Glomerular endothelial cell (primary cell): ENCODE measurements around the gene JARID2. TPM values are rescaled to one million over a fixed set of nuclear protein-coding genes. Genes with fewer than 3 reads are reported as not detected.
"Not testable (repeated sequence)": the region's sequence is repeated elsewhere in the genome, so short reads cannot be mapped to it uniquely, and the experiment has no call there.

Experiments used
- DNase-seq: peaks from one replicate; pipeline ENCODE4 v3.0.0-alpha.2; 2011; ENCODE audit warnings: low read depth, low spot score; ENCODE audit errors: extremely low read depth
- total RNA-seq: library from RNA; depleted of rRNA; stranded (reverse); fragments of >200 nt; gene quantifications from 2 replicates; pipeline ENCODE4 v1.2.3, GENCODE V29; 2015

The JARID2 gene
- total RNA-seq, 1 donor from 2014 or later, result 16.7 TPM

GRCh38 chr6:15305909-15306308 lies 60.0 kb downstream of the JARID2 start:
- no peak for DNase-seq

- no peak for DNase-seq
These were observed 62.8 kb downstream of the JARID2 start for GRCh38 chr6:15308435-15309213.

GRCh38 chr6:15309611-15310283 lies 63.9 kb downstream of the JARID2 start:
- no peak for DNase-seq

DNA sequence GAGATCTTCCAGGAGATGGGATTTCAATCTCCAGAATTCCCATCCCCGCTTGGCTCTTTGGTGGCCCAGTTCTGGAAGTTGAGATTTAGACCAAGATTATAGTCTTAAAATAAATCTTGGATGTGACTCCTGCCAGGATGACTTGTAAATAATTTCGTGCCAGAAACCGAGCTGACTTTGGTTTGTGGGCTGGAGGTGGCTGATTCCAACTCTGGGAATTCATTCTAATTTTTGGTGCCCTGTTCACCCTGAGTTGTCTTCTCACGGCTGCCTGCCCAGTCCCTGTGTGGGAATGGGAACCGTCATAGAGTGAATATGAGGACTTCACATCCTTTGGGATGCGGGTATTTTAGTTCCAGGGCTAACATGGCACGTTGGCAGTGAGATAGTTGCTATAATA lies 64.8 kb downstream of the JARID2 start:
- no peak for DNase-seq

GRCh38 chr6:15312500-15312899 lies 66.6 kb downstream of the JARID2 start:
- DNase-seq, result no peak

- DNase-seq, result no peak
These were observed 67.5 kb downstream of the JARID2 start for GRCh38 chr6:15313367-15313766.

DNA sequence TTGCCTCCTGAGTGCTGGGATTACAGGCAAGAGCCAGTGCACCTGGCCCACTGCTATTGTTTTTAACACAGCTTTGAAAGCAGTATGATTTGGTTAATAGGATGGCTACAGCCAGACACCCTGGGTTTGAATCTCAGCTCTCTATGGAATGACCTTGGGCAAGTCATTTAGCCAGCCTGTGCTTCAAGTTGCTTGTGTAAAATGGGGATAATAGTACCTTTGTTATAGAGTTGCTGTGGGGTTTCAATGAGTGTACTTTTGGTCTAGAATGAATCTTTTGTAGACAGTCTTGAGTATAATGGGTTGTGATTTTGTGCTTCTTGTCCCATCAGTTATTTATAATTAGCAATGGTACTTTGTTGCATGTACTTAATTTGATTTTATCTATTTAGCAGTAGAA lies 70.9 kb downstream of the JARID2 start:
- no peak for DNase-seq

- no peak for DNase-seq
These were observed 71.4 kb downstream of the JARID2 start for GRCh38 chr6:15317251-15317650.

DNA sequence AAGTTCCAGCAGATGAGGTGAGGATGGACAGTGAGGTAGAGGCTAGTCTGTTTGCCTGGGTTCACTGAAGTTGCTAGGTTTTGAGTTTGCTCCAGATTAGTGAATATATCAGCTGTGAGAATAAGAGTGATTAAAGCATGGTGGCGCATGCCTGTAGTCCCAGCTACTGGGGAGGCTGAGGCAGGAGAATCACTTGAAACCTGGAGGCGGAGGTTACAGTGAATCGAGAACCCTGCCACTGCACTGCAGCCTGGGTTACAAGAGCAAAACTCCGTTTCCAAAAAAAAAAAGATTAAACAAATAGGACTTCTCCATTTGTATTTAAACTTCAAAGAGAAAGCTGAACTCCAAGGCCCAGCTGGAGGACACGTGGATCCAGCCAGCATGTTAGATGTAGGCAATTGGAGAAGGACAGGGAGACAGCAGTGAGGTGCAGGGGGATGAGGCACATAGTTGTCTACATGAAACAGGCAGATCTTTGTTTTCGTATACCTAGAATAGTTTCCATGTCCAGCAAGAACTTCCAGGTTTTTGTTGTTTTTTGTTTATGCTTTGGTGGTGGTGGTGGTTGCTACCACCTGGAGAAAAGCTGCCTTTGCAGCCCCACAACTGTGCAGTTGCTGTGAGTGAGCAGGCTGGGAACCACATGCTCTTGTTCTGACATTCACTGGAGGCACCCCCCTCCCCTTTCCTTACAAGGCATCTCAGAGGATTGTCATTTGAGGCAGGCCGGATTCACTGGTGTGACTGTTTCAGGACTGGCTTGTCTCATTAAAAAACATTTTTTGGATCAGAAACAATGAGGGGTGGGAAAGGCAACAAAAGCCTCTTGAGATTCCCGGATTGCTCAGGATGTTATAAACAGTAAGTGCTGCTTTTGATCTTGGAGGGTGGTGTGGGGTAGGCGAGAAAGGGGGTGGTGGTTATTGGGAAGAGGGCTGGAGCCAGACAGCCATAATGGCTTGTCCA lies 72.3 kb downstream of the JARID2 start:
- no peak for DNase-seq

DNA sequence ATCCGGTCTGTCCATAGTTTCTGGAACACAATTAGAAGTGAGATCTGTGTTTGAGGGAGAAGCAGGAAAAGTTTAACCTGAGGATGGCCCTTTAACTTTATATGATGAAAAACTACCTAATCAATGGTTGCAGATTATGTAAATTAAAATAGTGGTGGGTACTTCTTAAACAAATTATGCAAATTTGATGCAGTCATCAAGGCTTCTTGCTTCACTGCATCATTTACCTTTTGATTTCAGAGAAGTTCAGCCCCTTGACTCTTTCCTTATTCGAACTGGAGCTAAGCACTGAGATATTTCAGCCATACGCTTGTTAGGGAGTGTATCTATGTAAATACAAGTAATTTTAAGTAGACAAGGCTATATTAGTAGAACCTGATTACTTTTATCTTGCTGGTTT lies 73.8 kb downstream of the JARID2 start:
- DNase-seq, result no peak

DNA sequence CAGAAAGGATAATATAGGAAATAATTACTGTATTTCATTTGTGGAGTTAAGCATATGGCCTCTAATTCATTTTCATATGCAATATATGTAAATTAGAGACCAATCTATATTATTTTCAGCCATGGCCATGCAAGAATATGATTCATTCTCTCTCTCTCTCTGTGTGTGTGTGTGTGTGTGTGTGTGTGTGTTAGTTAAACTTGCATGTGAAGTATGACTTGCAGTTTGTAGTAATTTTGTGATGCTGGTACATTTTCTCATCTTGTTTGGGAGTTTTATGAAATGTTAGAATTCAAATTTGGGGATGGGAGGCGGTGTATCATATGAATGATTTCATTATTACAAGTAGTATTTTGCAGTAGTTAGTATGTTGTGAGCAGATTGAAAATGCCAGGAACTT lies 74.8 kb downstream of the JARID2 start:
- DNase-seq, result no peak

GRCh38 chr6:15322184-15322583 lies 76.3 kb downstream of the JARID2 start:
- DNase-seq, result no peak

GRCh38 chr6:15322781-15323536 lies 77.1 kb downstream of the JARID2 start:
- no peak for DNase-seq

- not testable (repeated sequence) for DNase-seq
These were observed 77.7 kb downstream of the JARID2 start for GRCh38 chr6:15323611-15324010.

DNA sequence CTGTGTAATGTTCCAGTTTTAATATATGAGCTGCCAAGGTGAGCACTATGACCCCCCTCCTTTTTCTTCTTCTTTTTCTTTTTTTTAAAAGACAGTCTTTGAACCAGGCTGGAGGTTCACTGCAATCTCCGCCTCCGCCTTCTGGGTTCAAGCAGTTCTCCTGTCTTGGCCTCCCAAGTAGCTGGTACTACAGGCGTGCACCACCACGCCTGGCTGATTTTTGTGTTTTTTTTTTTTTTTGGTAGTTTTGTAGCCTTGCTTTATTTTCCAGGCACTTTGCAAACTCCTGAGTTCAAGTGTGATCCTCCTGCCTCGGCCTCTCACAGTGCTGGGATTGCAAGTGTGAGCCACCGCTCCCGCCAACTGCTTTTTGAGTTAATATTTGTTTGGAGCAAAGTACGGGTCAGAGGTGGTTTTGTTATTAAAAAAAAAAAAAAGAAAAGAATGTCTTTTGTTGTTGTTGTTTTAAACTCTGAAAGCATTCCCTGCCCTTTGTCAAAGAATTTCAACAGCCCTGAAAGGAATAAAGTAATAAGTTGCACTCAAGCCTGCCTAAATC lies 78.6 kb downstream of the JARID2 start:
- no peak for DNase-seq

DNA sequence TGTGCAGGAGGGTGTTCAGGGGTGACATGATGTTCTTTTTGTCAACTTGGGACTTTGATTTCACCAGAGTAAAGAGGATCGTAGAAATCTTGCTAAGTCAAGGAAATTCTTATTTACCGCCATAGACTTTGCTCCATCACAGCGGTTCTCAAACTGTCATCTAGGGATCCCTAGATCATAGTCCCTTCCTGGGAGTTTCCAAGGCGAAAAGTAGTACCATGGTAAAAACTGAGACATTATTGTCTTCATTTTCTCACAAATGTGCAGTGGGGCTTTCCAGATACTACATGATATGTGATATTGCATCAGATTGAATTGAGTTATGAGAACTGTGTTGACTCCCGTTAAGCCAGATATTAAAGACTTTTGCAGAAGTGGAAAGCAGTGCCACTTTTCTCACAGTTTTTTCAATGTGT lies 79.7 kb downstream of the JARID2 start:
- DNase-seq, result no peak

DNA sequence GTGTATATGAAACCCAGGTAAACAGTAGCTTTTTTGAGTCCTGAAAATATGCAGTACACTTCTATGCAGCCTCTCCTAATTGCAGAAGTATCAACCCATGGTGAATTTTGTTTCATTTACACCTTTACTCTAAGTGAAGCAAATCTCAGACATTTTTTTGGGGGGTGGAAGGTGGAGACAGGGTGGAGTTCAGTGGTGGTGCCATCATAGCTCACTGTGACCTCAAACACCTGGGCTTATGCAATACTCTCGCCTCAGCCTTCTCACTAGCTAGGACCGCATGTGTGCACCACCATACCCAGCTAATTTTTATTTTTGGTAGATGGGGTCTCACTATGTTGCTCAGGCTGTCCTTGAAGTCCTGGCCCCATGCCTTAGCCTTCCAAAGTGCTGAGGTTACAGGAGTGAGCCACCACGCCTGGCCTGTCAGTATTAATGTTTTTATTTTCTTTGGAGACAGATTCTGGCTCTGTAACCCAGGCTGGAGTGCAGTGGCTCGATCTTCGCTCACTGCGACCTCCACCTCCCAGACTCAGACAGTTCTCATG lies 80.3 kb downstream of the JARID2 start:
- no peak for DNase-seq

- DNase-seq, result no peak
These were observed 81.4 kb downstream of the JARID2 start for GRCh38 chr6:15327271-15327670.

GRCh38 chr6:15329197-15329671 lies 83.4 kb downstream of the JARID2 start:
- no peak for DNase-seq
